Body of pancreas (tissue), 4 donors: ENCODE results near the gene DBF4. TPM values are rescaled to one million over a fixed set of nuclear protein-coding genes. Genes with fewer than 3 reads are reported as not detected.
"Not testable (repeated sequence)": the region's sequence is repeated elsewhere in the genome, so short reads cannot be mapped to it uniquely, and the experiment has no call there.

Experiments
- ATAC-seq: fragments of 150-250 bp; one replicate; pipeline ENCODE4 v1.9.1; 2016
- DNase-seq, 4 donors: peaks; one replicate each; pipeline ENCODE4 v3.0.0-alpha.2; 2019
- H3K27ac ChIP-seq, 4 donors: fragments of 200-600 bp; sonication (generic); 1 replicate in 3 of 4; 2 replicates in 1 of 4; pipeline versions ENCODE4 v1.5.1 to v1.6.1; 2016 to 2019; ENCODE audit warnings: mild to moderate bottlenecking in 1 of 4, mixed read lengths in 1 of 4, moderate library complexity in 1 of 4
- H3K27me3 ChIP-seq, 2 donors: fragments of 200-600 bp; sonication (generic); one replicate each; pipeline ENCODE4 v1.6.0; 2016; ENCODE audit warnings: mild to moderate bottlenecking in 1 of 2
- H3K36me3 ChIP-seq, 2 donors: fragments of 200-600 bp; sonication (generic); replicated peaks in 1 of 2; 2 replicates each; pipeline ENCODE4 v1.5.1; 2016; ENCODE audit warnings: low read depth in 2 of 2; ENCODE audit not compliant: insufficient read depth in 1 of 2
- H3K4me1 ChIP-seq: fragments of 200-600 bp; sonication (generic); one replicate; pipeline ENCODE4 v1.6.0; 2016
- H3K4me3 ChIP-seq, 2 donors: fragments of 200-600 bp; sonication (generic); 1 replicate in 1 of 2; 2 replicates in 1 of 2; pipeline ENCODE4 v1.5.1; 2016 to 2019
- H3K9me3 ChIP-seq, 3 donors: fragments of 200-600 bp; sonication (generic); 1 replicate in 2 of 3; 2 replicates in 1 of 3; pipeline ENCODE4 v1.5.1; 2016
- POLR2A ChIP-seq, 3 donors: fragments of 450-650 bp; IDR thresholded peaks; one replicate each; pipeline ENCODE4 v1.6.1; 2016; ENCODE audit warnings: antibody characterized with exemption in 3 of 3, mild to moderate bottlenecking in 2 of 3
- WGBS, 2 donors: methylation state at CpG; one replicate each; pipeline ENCODE4 v1.1.5; 2017; 5-methylcytosine and 5-hydroxymethylcytosine counted together
- intact Hi-C: fragments of 100-400 bp; cut with DNase I; formaldehyde crosslinking; loops from one replicate; pipeline ENCODE4 v1.15.1; 2023
- total RNA-seq, 2 donors: library from RNA; depleted of rRNA; stranded (reverse); fragments of >200 nt; gene quantifications; one replicate each; pipeline ENCODE4 v1.1.0, GENCODE V29; 2016
- TF ChIP-seq, protein P1 (sequence below), 7 experiments: fragments of 450-650 bp in 4 of 7; fragments of 200-600 bp in 3 of 7; sonication (generic) in 3 of 7; IDR thresholded peaks; one replicate each; pipeline ENCODE4 v1.5.1; 2016 to 2019; ENCODE audit warnings: antibody characterized with exemption in 7 of 7

DBF4 gene
- total RNA-seq, 2 donors from 2014 or later: 4.3 to 8.6 TPM

DNA sequence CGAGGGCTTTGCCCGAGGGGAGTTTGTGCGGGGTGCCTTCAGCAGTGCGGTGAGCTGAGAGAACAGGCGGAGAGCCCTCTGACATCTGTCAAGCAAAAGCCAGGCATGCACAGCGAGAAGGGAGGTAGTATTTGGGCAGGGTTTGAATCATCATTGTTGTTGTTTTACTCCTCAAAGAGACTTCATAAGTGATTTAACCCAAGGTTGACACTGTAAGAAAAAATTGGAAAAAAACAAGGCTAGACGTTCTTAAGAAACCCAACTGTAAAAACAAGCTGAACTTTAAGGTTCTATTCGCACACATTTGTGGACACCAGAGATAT lies 59.1 kb downstream of the DBF4 start:
- Histone ChIP-seq H3K27me3 (no peaks in the 10 kb centered on the region), H3K9me3 (no peaks in the 10 kb centered on the region), H3K27ac (no peak overlapping the region), H3K36me3 (no peaks in the 10 kb centered on the region), H3K4me3 (no peak overlapping the region), H3K4me1 (peaks cover 11% of the 10 kb centered on the region)
- ATAC-seq (no peak), DNase-seq (no peak)
- WGBS, 2 donors: 44 to 49% methylated on average over 8 of the region's 8 CpGs
- intact Hi-C loops: no loop called here
- no peak for TF ChIP-seq POLR2A (IDR thresholded peaks at IDR 0.05)
- TF ChIP-seq, protein P1, sequence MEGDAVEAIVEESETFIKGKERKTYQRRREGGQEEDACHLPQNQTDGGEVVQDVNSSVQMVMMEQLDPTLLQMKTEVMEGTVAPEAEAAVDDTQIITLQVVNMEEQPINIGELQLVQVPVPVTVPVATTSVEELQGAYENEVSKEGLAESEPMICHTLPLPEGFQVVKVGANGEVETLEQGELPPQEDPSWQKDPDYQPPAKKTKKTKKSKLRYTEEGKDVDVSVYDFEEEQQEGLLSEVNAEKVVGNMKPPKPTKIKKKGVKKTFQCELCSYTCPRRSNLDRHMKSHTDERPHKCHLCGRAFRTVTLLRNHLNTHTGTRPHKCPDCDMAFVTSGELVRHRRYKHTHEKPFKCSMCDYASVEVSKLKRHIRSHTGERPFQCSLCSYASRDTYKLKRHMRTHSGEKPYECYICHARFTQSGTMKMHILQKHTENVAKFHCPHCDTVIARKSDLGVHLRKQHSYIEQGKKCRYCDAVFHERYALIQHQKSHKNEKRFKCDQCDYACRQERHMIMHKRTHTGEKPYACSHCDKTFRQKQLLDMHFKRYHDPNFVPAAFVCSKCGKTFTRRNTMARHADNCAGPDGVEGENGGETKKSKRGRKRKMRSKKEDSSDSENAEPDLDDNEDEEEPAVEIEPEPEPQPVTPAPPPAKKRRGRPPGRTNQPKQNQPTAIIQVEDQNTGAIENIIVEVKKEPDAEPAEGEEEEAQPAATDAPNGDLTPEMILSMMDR (IDR thresholded peaks at IDR 0.05): no peak

DNA sequence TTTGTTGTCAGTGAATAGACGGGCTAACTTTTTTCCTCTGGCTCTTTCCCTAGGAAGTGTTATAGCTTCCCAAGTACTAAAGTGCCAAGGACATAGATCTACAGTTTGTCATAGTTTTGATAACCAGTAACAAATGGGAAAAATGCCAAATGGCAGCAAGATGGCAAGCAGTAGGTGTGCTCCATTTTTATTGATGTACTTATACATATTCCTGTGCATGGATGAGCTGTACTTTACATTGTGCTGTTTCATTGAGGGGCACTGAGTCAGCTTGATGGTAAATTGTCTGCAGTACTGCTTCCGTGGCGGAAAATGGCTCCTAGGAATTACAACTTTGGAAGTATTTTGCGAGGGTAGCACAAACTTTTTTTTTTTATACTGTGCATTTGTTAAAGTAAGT lies 64.8 kb downstream of the DBF4 start:
- intact Hi-C loops: no loop called here
- ATAC-seq: no peak

DNA sequence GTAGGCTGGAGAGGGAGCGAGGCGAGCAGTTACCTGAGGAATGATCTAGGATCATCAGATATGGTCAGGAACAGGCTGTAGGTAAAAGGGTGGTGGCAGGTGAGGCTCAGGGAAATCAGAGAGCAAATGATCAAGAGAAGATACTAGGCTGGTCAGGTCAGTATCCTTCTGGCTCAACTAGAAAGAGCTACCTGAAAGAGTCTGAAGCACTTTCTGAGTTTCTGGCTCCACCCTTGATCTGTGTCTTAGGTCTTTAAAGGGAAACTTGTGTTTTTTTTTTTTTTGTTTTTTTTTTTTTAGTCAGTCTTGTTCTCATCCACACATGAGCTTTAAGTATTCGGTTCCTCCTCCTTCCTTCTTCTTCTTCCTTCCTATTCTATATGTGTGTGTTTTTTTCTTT lies 68.3 kb downstream of the DBF4 start:
- H3K27ac ChIP-seq: no peak overlapping the region
- TF ChIP-seq, protein P1 (IDR thresholded peaks at IDR 0.05): no peak
- TF ChIP-seq POLR2A (IDR thresholded peaks at IDR 0.05): no peak
- H3K4me1 ChIP-seq: no peaks in the 10 kb centered on the region
- no peaks in the 10 kb centered on the region for H3K27me3 ChIP-seq
- no peak overlapping the region for H3K4me3 ChIP-seq
- DNase-seq (no peak), ATAC-seq (no peak)
- WGBS, 2 donors: 81 to 83% methylated on average over 3 of the region's 3 CpGs
- intact Hi-C loops: no loop called here
- H3K36me3 ChIP-seq: no peaks in the 10 kb centered on the region
- H3K9me3 ChIP-seq: no peaks in the 10 kb centered on the region

More for the DNA sequence above, 64.8 kb downstream of the DBF4 start:
- WGBS, 2 donors: 87 to 91% methylated on average over 4 of the region's 4 CpGs
- no peaks in the 10 kb centered on the region for H3K27me3 ChIP-seq
- TF ChIP-seq, protein P1 (IDR thresholded peaks at IDR 0.05): no peak
- TF ChIP-seq POLR2A (IDR thresholded peaks at IDR 0.05): no peak
- no peak overlapping the region for H3K27ac ChIP-seq
- H3K36me3 ChIP-seq: no peaks in the 10 kb centered on the region
- DNase-seq: no peak
- H3K4me3 ChIP-seq: no peak overlapping the region
- H3K4me1 ChIP-seq: no peaks in the 10 kb centered on the region
- H3K9me3 ChIP-seq: no peaks in the 10 kb centered on the region

DNA sequence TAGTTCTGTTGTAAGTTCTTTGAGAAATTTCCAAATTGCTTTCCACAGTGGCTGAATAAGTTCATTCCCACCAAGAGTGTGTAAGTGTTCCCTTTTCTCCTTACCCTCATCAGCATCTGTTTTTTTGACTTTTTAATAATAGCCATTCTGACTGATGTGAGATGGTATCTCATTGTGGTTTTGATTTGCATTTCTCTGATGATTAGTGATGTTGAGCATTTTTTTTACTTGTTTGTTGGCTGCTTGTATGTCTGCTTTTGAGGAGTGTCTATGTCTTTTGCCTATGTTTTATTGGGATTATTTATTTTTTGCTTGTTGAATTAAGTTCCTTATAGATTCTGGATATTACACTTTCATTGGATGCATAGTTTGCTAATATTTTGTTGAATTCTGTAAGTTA lies 69.6 kb downstream of the DBF4 start:
- H3K36me3 ChIP-seq, DNase-seq, H3K9me3 ChIP-seq, ATAC-seq, intact Hi-C loops, H3K27me3 ChIP-seq, H3K4me3 ChIP-seq, H3K4me1 ChIP-seq, H3K27ac ChIP-seq: not testable (repeated sequence)

DNA sequence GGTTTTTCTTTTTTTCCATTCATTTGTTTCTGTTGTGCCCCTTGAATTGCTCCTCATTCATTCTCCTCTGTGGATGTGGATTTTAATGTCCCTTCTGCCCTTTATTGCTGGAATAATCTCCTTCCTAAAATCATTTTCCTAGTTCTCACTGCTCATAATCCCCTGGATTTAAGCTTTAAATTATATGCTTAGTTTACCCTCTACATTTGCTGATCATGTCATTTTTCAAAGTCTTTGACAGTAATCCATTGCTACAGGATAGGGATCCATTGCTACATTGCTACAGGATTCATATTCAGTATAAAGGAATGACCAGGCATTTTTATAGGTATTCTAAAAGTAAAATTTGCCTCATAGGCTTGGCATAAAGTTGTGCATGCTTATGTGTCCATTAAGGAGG lies 72.1 kb downstream of the DBF4 start:
- Histone ChIP-seq H3K36me3 (no peaks in the 10 kb centered on the region), H3K4me3 (no peak overlapping the region), H3K9me3 (no peaks in the 10 kb centered on the region), H3K27me3 (no peaks in the 10 kb centered on the region), H3K4me1 (no peaks in the 10 kb centered on the region), H3K27ac (no peak overlapping the region)
- intact Hi-C loops: no loop called here
- ATAC-seq: no peak
- no peak for TF ChIP-seq POLR2A (IDR thresholded peaks at IDR 0.05)
- TF ChIP-seq, protein P1 (IDR thresholded peaks at IDR 0.05): no peak
- DNase-seq: no peak

Other genes with a start within 250 kb of the DBF4 start
- gene RUNDC3B, start 248.1 kb upstream of the DBF4 start, total RNA-seq: 1 to 10 TPM in 1 of 2 donors, under 1 TPM in 1; 0.78 to 2.6 TPM
- 10 to 100 TPM; 11.2 to 33.3 TPM for gene SLC25A40, start 133 bp upstream of the DBF4 start, total RNA-seq
- 1 to 10 TPM; 1.0 to 3.6 TPM for gene ADAM22, start 57.8 kb downstream of the DBF4 start, total RNA-seq